OCI-LY1 (cell line): Measurements from ENCODE around the gene ORM2.

ENCODE experiments used
- EZH2 ChIP-seq: fragments of 200-600 bp; sonication (generic), shearing (Covaris generic); IDR thresholded peaks from 2 replicates; pipeline ENCODE4 v1.8.0; 2017; ENCODE audit warnings: borderline replicate concordance, mixed run types, mild to moderate bottlenecking, antibody characterized with exemption, low read length, moderate library complexity, mixed read lengths
- TF ChIP-seq, protein P1 (sequence below): fragments of 200-600 bp; sonication (generic), shearing (Covaris generic); IDR thresholded peaks from 2 replicates; pipeline ENCODE4 v1.5.1; 2017; ENCODE audit warnings: mild to moderate bottlenecking, antibody characterized with exemption, low read length, moderate library complexity, mixed read lengths

- TF ChIP-seq, protein P1, sequence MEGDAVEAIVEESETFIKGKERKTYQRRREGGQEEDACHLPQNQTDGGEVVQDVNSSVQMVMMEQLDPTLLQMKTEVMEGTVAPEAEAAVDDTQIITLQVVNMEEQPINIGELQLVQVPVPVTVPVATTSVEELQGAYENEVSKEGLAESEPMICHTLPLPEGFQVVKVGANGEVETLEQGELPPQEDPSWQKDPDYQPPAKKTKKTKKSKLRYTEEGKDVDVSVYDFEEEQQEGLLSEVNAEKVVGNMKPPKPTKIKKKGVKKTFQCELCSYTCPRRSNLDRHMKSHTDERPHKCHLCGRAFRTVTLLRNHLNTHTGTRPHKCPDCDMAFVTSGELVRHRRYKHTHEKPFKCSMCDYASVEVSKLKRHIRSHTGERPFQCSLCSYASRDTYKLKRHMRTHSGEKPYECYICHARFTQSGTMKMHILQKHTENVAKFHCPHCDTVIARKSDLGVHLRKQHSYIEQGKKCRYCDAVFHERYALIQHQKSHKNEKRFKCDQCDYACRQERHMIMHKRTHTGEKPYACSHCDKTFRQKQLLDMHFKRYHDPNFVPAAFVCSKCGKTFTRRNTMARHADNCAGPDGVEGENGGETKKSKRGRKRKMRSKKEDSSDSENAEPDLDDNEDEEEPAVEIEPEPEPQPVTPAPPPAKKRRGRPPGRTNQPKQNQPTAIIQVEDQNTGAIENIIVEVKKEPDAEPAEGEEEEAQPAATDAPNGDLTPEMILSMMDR: no peak
- TF ChIP-seq EZH2: no peak
These were observed 5.2 kb upstream of the ORM2 start for GRCh38 chr9:114324492-114324891.
